HepG2 (cell line): ENCODE data around the gene GARS1. TPM values are rescaled to one million over a fixed set of nuclear protein-coding genes. Genes with fewer than 3 reads are reported as not detected.

Experiments
- ATAC-seq: fragments of 200-7000 bp; cut with Tn5 transposase; 3 replicates; pipeline ENCODE4 v1.9.1; 2020; ENCODE audit warnings: mild to moderate bottlenecking, moderate library complexity
- BruUV-seq: library from RNA; stranded (reverse); fragments of 400-500 nt; replicated peaks from 2 replicates; lab custom pipeline; 2021; lab: Mats Ljungman, UMichigan
- CTCF ChIA-PET: fragments of 300-600 bp; formaldehyde crosslinking; extraction: SDS; loops from one replicate; lab custom pipeline; 2021; ENCODE audit warnings: low total read pairs, inconsistent platforms, low intra/inter-chr PET ratio; lab: Yijun Ruan, JAX
- POLR2A ChIA-PET: fragments of 350-600 bp; sonication (Branson Sonifier 250); formaldehyde crosslinking; loops from one replicate; lab custom pipeline; 2020; ENCODE audit warnings: antibody characterized with exemption, inconsistent platforms; lab: Yijun Ruan, JAX
- DNase-seq: peaks from one replicate; pipeline ENCODE4 v3.0.0-alpha.2; 2015; ENCODE audit warnings: low spot score
- FAIRE-seq: peaks from 3 replicates; lab custom pipeline; 2011; peaks lifted over from hg19 to GRCh38; lab: Jason Lieb, UNC
- H2AFZ ChIP-seq: one replicate; pipeline ENCODE4 v1.6.1; 2011; ENCODE audit warnings: low read length, inconsistent platforms
- H3K27ac ChIP-seq: fragments of 300-600 bp; 3 replicates; pipeline ENCODE4 v1.8.0; 2011; ENCODE audit warnings: mixed run types, mild to moderate bottlenecking, mixed read lengths, low read length, inconsistent platforms; ENCODE audit not compliant: insufficient read depth; ENCODE audit errors: extremely low read length
- H3K27me3 ChIP-seq, 2 experiments: fragments of 200-600 bp in 1 of 2; 2 replicates in 1 of 2; 3 replicates in 1 of 2; pipeline versions ENCODE4 v1.6.0 to v1.8.0; 2011; ENCODE audit warnings: low read length in 2 of 2, mild to moderate bottlenecking in 2 of 2, moderate library complexity in 2 of 2, inconsistent platforms in 1 of 2; ENCODE audit not compliant: insufficient read depth in 2 of 2, control insufficient read depth in 1 of 2
- H3K36me3 ChIP-seq, 2 experiments: fragments of 200-600 bp in 1 of 2; replicated peaks in 1 of 2; 2 replicates in 1 of 2; 3 replicates in 1 of 2; pipeline versions ENCODE4 v1.5.1 to v1.8.0; 2011; ENCODE audit warnings: low read length in 2 of 2, inconsistent platforms in 1 of 2; ENCODE audit not compliant: insufficient read depth in 2 of 2, control insufficient read depth in 1 of 2
- H3K4me1 ChIP-seq: 2 replicates; pipeline ENCODE4 v1.5.1; 2012; ENCODE audit warnings: low read length, inconsistent platforms; ENCODE audit not compliant: insufficient read depth
- H3K4me2 ChIP-seq: 2 replicates; pipeline ENCODE4 v1.6.0; 2011; ENCODE audit warnings: low read depth, low read length, inconsistent platforms
- H3K4me3 ChIP-seq, 3 experiments: fragments of 200-600 bp in 1 of 3; sonication (generic), shearing (Covaris generic) in 1 of 3; replicated peaks in 1 of 3; 2 replicates each; pipeline ENCODE4 v1.5.1; 2011 to 2016; ENCODE audit warnings: low read length in 3 of 3, inconsistent platforms in 2 of 3, low read depth in 2 of 3, mild to moderate bottlenecking in 2 of 3, control low read depth in 1 of 3, mixed read lengths in 1 of 3; ENCODE audit not compliant: insufficient read depth in 1 of 3
- H3K79me2 ChIP-seq: one replicate; pipeline ENCODE4 v1.6.1; 2011; ENCODE audit warnings: low read length, inconsistent platforms; ENCODE audit not compliant: insufficient read depth
- H3K9ac ChIP-seq: 2 replicates; pipeline ENCODE4 v1.6.0; 2011; ENCODE audit warnings: mild to moderate bottlenecking, low read depth, low read length, inconsistent platforms; ENCODE audit not compliant: insufficient read depth
- H3K9me3 ChIP-seq: 2 replicates; pipeline ENCODE4 v1.5.1; 2012; ENCODE audit warnings: mild to moderate bottlenecking, low read length
- H4K20me1 ChIP-seq: 2 replicates; pipeline ENCODE4 v1.6.0; 2011; ENCODE audit warnings: inconsistent platforms, mild to moderate bottlenecking, low read length, moderate library complexity; ENCODE audit not compliant: insufficient read depth
- PAF1 ChIP-seq: IDR thresholded peaks from 2 replicates; pipeline ENCODE4 v1.6.1; 2016; ENCODE audit warnings: missing genetic modification reagents, missing compliant biosample characterization
- SSRP1 ChIP-seq: IDR thresholded peaks from 2 replicates; pipeline ENCODE4 v1.6.1; 2016; ENCODE audit warnings: control low read depth
- ZBTB21 ChIP-seq: sonication (generic); formaldehyde crosslinking; IDR thresholded peaks from 2 replicates; pipeline ENCODE4 v1.4.0; 2020; ENCODE audit warnings: missing genetic modification reagents
- ZKSCAN1 ChIP-seq: fragments of 150-350 bp; IDR thresholded peaks from 2 replicates; pipeline ENCODE4 v1.6.1; 2014; ENCODE audit warnings: low read length
- ZNF784 ChIP-seq: sonication (generic); formaldehyde crosslinking; IDR thresholded peaks from 2 replicates; pipeline ENCODE4 v1.5.1; 2020; ENCODE audit warnings: missing genetic modification reagents, mild to moderate bottlenecking, borderline replicate concordance
- WGBS: methylation state at CpG from one replicate; pipeline ENCODE4 v1.1.6; 2017; ENCODE audit warnings: low lambda C conversion rate; 5-methylcytosine and 5-hydroxymethylcytosine counted together
- in situ Hi-C: cut with HindIII; loops from 2 replicates; pipeline ENCODE4 v1.10.0; 2017; ENCODE audit warnings: low pct_unique_long_range_greater_than_20kb; ENCODE audit not compliant: extremely low pct_ligation_motif_present
- intact Hi-C: fragments of 100-400 bp; cut with micrococcal nuclease; formaldehyde crosslinking; loops from one replicate; pipeline ENCODE4 v1.10.0; 2022; ENCODE audit not compliant: unreplicated experiment
- polyA plus RNA-seq, 8 experiments: library from polyadenylated mRNA; depleted of rRNA in 3 of 8; stranded (reverse) in 7 of 8; unstranded in 1 of 8; fragments of >200 nt; fragmentation: Illumina TruSeq in 4 of 8; extraction: Trizol in 4 of 8; gene quantifications; 2 replicates each; pipeline versions ENCODE4 v1.2.1 to v1.2.3, GENCODE V29; 2011 to 2016; ENCODE audit warnings: low read depth in 4 of 8, missing spikeins in 1 of 8, mixed read lengths in 1 of 8; ENCODE audit not compliant: insufficient read depth in 1 of 8
- total RNA-seq, 5 experiments: library from RNA; depleted of rRNA; stranded (reverse); fragments of >200 nt; fragmentation: Illumina TruSeq; extraction: Trizol; gene quantifications; 2 replicates each; pipeline ENCODE4 v1.2.3, GENCODE V29; 2016; ENCODE audit warnings: low read depth in 1 of 5
- TF ChIP-seq, protein P1 (sequence below): IDR thresholded peaks from 2 replicates; pipeline ENCODE4 v1.6.1; 2016; ENCODE audit warnings: low read depth, borderline replicate concordance

The GARS1 gene
- total and polyA plus RNA-seq, 2 of the 13 experiments (the other 11 are each of a cell fraction or from before 2014, with no cell fraction given): 140 to 460 TPM

GRCh38 chr7:30634193-30634626 is 39.5 kb downstream of the GARS1 start:
- no peak for TF ChIP-seq ZNF784 (CRISPR knock-in tag)
- TF ChIP-seq SSRP1: 0 out of 2 replicates have a peak, but pooled peaks have one; percentile 36
- TF ChIP-seq PAF1 (CRISPR knock-in tag): 0 out of 2 replicates have a peak, but pooled peaks have one; percentile 57
- Histone ChIP-seq H3K27me3 (no peaks in the 10 kb centered on the region), H3K79me2 (no peaks in the 10 kb centered on the region), H3K9ac (no peak overlapping the region), H3K4me2 (no peak overlapping the region), H2AFZ (no peak overlapping the region), H3K27ac (no peak overlapping the region), H4K20me1 (no peaks in the 10 kb centered on the region), H3K4me3 (no peak overlapping the region), H3K9me3 (no peaks in the 10 kb centered on the region), H3K4me1 (no peaks in the 10 kb centered on the region), H3K36me3 (peaks cover 15 to 59% of the 10 kb centered on the region in 2 experiments)
- ATAC-seq (peak; percentile 69), DNase-seq (peak; percentile 5), FAIRE-seq (no peak)
- intact Hi-C loops: no loop called here
- BruUV-seq: no TSS peak
- 96% methylated on average over 1 of the region's 1 CpG for WGBS
- CTCF ChIA-PET: no interaction called here
- POLR2A ChIA-PET: no interaction called here
- in situ Hi-C loops: no loop called here

GRCh38 chr7:30634634-30635201 is 40.0 kb downstream of the GARS1 start:
- Histone ChIP-seq H3K4me2 (no peak overlapping the region), H4K20me1 (no peaks in the 10 kb centered on the region)
- TF ChIP-seq ZBTB21 (CRISPR knock-in tag): no peak
- TF ChIP-seq ZKSCAN1: peak; percentile 58; the same call in 1 of the 2 replicates
- TF ChIP-seq, protein P1, sequence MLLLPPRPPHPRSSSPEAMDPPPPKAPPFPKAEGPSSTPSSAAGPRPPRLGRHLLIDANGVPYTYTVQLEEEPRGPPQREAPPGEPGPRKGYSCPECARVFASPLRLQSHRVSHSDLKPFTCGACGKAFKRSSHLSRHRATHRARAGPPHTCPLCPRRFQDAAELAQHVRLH (CRISPR knock-in tag): no peak
- TF ChIP-seq SSRP1: 0 out of 2 replicates have a peak, but pooled peaks have one; percentile 30
- TF ChIP-seq, all 625 proteins: peak for 2
- H3K36me3 ChIP-seq: peaks cover 11 to 55% of the 10 kb centered on the region in 2 experiments
- H3K4me3 ChIP-seq: no peak overlapping the region
- BruUV-seq: no TSS peak
- in situ Hi-C loops (no loop called here), intact Hi-C loops (no loop called here)
- FAIRE-seq (no peak), DNase-seq (no peak), ATAC-seq (no peak)
- no peak overlapping the region for H3K27ac ChIP-seq
- POLR2A ChIA-PET: interaction anchor here (1.4 kb wide), 1 partner anchor 9 kb away, joined by 3 read pairs; no protein-coding TSS in a partner anchor
- no peaks in the 10 kb centered on the region for H3K79me2 ChIP-seq
- H3K9ac ChIP-seq: no peak overlapping the region
- CTCF ChIA-PET: no interaction called here
- no peaks in the 10 kb centered on the region for H3K4me1 ChIP-seq
- no peaks in the 10 kb centered on the region for H3K27me3 ChIP-seq
- 91% methylated on average over 6 of the region's 6 CpGs for WGBS
- H2AFZ ChIP-seq: no peak overlapping the region
- no peaks in the 10 kb centered on the region for H3K9me3 ChIP-seq
